Measurements from ENCODE around the gene GJA1.

- TF ChIP-seq, protein P1, sequence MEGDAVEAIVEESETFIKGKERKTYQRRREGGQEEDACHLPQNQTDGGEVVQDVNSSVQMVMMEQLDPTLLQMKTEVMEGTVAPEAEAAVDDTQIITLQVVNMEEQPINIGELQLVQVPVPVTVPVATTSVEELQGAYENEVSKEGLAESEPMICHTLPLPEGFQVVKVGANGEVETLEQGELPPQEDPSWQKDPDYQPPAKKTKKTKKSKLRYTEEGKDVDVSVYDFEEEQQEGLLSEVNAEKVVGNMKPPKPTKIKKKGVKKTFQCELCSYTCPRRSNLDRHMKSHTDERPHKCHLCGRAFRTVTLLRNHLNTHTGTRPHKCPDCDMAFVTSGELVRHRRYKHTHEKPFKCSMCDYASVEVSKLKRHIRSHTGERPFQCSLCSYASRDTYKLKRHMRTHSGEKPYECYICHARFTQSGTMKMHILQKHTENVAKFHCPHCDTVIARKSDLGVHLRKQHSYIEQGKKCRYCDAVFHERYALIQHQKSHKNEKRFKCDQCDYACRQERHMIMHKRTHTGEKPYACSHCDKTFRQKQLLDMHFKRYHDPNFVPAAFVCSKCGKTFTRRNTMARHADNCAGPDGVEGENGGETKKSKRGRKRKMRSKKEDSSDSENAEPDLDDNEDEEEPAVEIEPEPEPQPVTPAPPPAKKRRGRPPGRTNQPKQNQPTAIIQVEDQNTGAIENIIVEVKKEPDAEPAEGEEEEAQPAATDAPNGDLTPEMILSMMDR (conservative IDR thresholded peaks at IDR 0.05 in 1 of 2, IDR thresholded peaks at IDR 0.05 in 1 of 2; ENCODE audit: low read depth in 1 of 2, low read length in 2 of 2), result no peak
- no peak for TF ChIP-seq EZH2 (IDR thresholded peaks at IDR 0.05; ENCODE audit: low read length, missing control alignments)
Measured at GRCh38 chr6:121451250-121451649, 15.8 kb downstream of the GJA1 start.
